Activated naive CD8-positive, alpha-beta T cell treated with anti-CD3 and anti-CD28 coated beads, Interleukin-2, amount 50 U/mL, for 16 hours (primary cell): ENCODE measurements around the gene COL5A2.

Experiments
- DNase-seq: peaks from one replicate; pipeline ENCODE4 v3.0.0-alpha.2; 2020; ENCODE audit warnings: low read depth, low spot score

The COL5A2 gene

GRCh38 chr2:189178726-189179569 is 613 bp downstream of the COL5A2 start:
- DNase-seq, result no peak

GRCh38 chr2:189178054-189178453 is 1.5 kb downstream of the COL5A2 start:
- DNase-seq, result no peak

- DNase-seq, result no peak
Measured at GRCh38 chr2:189177251-189177840, 2.2 kb downstream of the COL5A2 start.

- DNase-seq, result no peak
Measured at GRCh38 chr2:189176516-189176915, 3.0 kb downstream of the COL5A2 start.

GRCh38 chr2:189175869-189176433 is 3.6 kb downstream of the COL5A2 start:
- DNase-seq, result no peak

GRCh38 chr2:189171956-189172609 is 7.5 kb downstream of the COL5A2 start:
- DNase-seq, result no peak

GRCh38 chr2:189168856-189169499 is 10.6 kb downstream of the COL5A2 start:
- no peak for DNase-seq

- no peak for DNase-seq
Measured at GRCh38 chr2:189165656-189166380, 13.7 kb downstream of the COL5A2 start.

- no peak for DNase-seq
Measured at GRCh38 chr2:189164746-189165145, 14.8 kb downstream of the COL5A2 start.

- no peak for DNase-seq
Measured at GRCh38 chr2:189163889-189164288, 15.7 kb downstream of the COL5A2 start.

GRCh38 chr2:189162566-189162965 is 17.0 kb downstream of the COL5A2 start:
- no peak for DNase-seq

- no peak for DNase-seq
Measured at GRCh38 chr2:189161894-189162293, 17.7 kb downstream of the COL5A2 start.

GRCh38 chr2:189159717-189160116 is 19.8 kb downstream of the COL5A2 start:
- DNase-seq, result no peak

- no peak for DNase-seq
Measured at GRCh38 chr2:189159273-189159672, 20.3 kb downstream of the COL5A2 start.

- DNase-seq, result no peak
Measured at GRCh38 chr2:189157939-189158338, 21.6 kb downstream of the COL5A2 start.

- no peak for DNase-seq
Measured at GRCh38 chr2:189157456-189157855, 22.1 kb downstream of the COL5A2 start.

- DNase-seq, result no peak
Measured at GRCh38 chr2:189155795-189156194, 23.8 kb downstream of the COL5A2 start.

GRCh38 chr2:189153619-189154018 is 25.9 kb downstream of the COL5A2 start:
- DNase-seq, result no peak

- no peak for DNase-seq
Measured at GRCh38 chr2:189152483-189152882, 27.1 kb downstream of the COL5A2 start.

GRCh38 chr2:189151906-189152305 is 27.7 kb downstream of the COL5A2 start:
- DNase-seq, result no peak

- DNase-seq, result no peak
Measured at GRCh38 chr2:189150033-189150432, 29.5 kb downstream of the COL5A2 start.
